HCT116 (cell line): ENCODE results near the gene OR10V1. TPM values are rescaled to one million over a fixed set of nuclear protein-coding genes. Genes with fewer than 3 reads are reported as not detected.

Experiments
- ATAC-seq: fragments of 200-7000 bp; cut with Tn5 transposase; 2 replicates; pipeline ENCODE4 v1.9.1; 2020; ENCODE audit warnings: mild to moderate bottlenecking, moderate library complexity
- BruUV-seq: library from RNA; stranded (reverse); fragments of 400-500 nt; replicated peaks from 2 replicates; lab custom pipeline; 2021; lab: Mats Ljungman, UMichigan
- CTCF ChIA-PET: fragments of 300-600 bp; sonication (Branson Sonifier 250); formaldehyde crosslinking; loops from one replicate; lab custom pipeline; 2021; ENCODE audit warnings: antibody characterized with exemption; lab: Charles Lee
- POLR2A ChIA-PET: fragments of 300-600, 350-600 bp; sonication (Branson Sonifier 250); formaldehyde crosslinking; loops from one replicate; lab custom pipeline; 2021; ENCODE audit warnings: antibody characterized with exemption; lab: Charles Lee
- RAD21 ChIA-PET, 2 experiments: fragments of 300-600 bp; sonication (Branson Sonifier 250); formaldehyde crosslinking; loops; one replicate each; lab custom pipeline; 2023; ENCODE audit warnings: low total read pairs in 2 of 2; ENCODE audit not compliant: uncharacterized antibody in 2 of 2, unreplicated experiment in 2 of 2, low non-redundant PET in 1 of 2; lab: Charles Lee
- DNase-seq: peaks from one replicate; pipeline ENCODE4 v3.0.0-alpha.2; 2010; ENCODE audit warnings: low read depth, low spot score
- H2AFZ ChIP-seq: fragments of 200-600 bp; shearing (Covaris generic), sonication (generic); 2 replicates; pipeline ENCODE4 v1.6.1; 2017; ENCODE audit warnings: low read depth, mixed run types, mixed read lengths, antibody characterized with exemption, low read length; ENCODE audit not compliant: poor library complexity, severe bottlenecking
- H3K27ac ChIP-seq: 2 replicates; pipeline ENCODE4 v1.5.1; 2012; ENCODE audit warnings: low read depth, low read length
- H3K27me3 ChIP-seq: fragments of 200-600 bp; sonication (generic); 2 replicates; pipeline ENCODE4 v1.6.1; 2016; ENCODE audit warnings: mixed run types, low read length, mixed read lengths; ENCODE audit not compliant: insufficient read depth
- H3K36me3 ChIP-seq, 2 experiments: fragments of 200-500 bp in 1 of 2; fragments of 200-600 bp in 1 of 2; sonication (Bioruptor generic) in 1 of 2; sonication (generic) in 1 of 2; 2 replicates each; pipeline versions ENCODE4 v1.5.1 to v1.6.1; 2014 to 2016; ENCODE audit warnings: low read length in 2 of 2, inconsistent platforms in 1 of 2, mixed read lengths in 1 of 2, mixed run types in 1 of 2; ENCODE audit not compliant: insufficient read depth in 2 of 2, control insufficient read depth in 1 of 2
- H3K4me1 ChIP-seq, 2 experiments: fragments of 200-600 bp in 1 of 2; sonication (generic) in 1 of 2; 2 replicates each; pipeline versions ENCODE4 v1.5.1 to v1.6.1; 2012 to 2017; ENCODE audit warnings: low read length in 2 of 2, inconsistent platforms in 1 of 2, mild to moderate bottlenecking in 1 of 2, mixed read lengths in 1 of 2, mixed run types in 1 of 2, moderate library complexity in 1 of 2; ENCODE audit not compliant: insufficient read depth in 2 of 2, control insufficient read depth in 1 of 2
- H3K4me2 ChIP-seq: fragments of 200-600 bp; sonication (generic); 2 replicates; pipeline ENCODE4 v1.6.1; 2017; ENCODE audit warnings: mixed run types, low read length, mixed read lengths
- H3K4me3 ChIP-seq, 2 experiments: fragments of 200-600 bp in 1 of 2; sonication (generic) in 1 of 2; replicated peaks in 1 of 2; 2 replicates each; pipeline ENCODE4 v1.5.1; 2011 to 2016; ENCODE audit warnings: low read length in 2 of 2, control low read depth in 1 of 2, low read depth in 1 of 2, mild to moderate bottlenecking in 1 of 2, mixed read lengths in 1 of 2, mixed run types in 1 of 2
- H3K79me2 ChIP-seq: fragments of 200-600 bp; sonication (generic); 2 replicates; pipeline ENCODE4 v1.6.1; 2017; ENCODE audit warnings: mild to moderate bottlenecking, mixed run types, low read length, moderate library complexity, mixed read lengths; ENCODE audit not compliant: insufficient read depth
- H3K9ac ChIP-seq: fragments of 200-600 bp; sonication (generic); 2 replicates; pipeline ENCODE4 v1.6.1; 2016; ENCODE audit warnings: low read length, mixed read lengths
- H3K9me2 ChIP-seq: fragments of 200-600 bp; sonication (generic), shearing (Covaris generic); 2 replicates; pipeline ENCODE4 v1.6.1; 2017; ENCODE audit warnings: mixed run types, mild to moderate bottlenecking, moderate library complexity; ENCODE audit not compliant: insufficient read depth
- H3K9me3 ChIP-seq, 2 experiments: fragments of 200-500 bp in 1 of 2; fragments of 200-600 bp in 1 of 2; sonication (Bioruptor generic) in 1 of 2; sonication (generic) in 1 of 2; 2 replicates each; pipeline ENCODE4 v1.6.1; 2014 to 2017; ENCODE audit warnings: low read length in 2 of 2, mixed read lengths in 2 of 2, inconsistent platforms in 1 of 2, low read depth in 1 of 2, mild to moderate bottlenecking in 1 of 2, mixed run types in 1 of 2, moderate library complexity in 1 of 2; ENCODE audit not compliant: control insufficient read depth in 1 of 2, insufficient read depth in 1 of 2
- H4K20me1 ChIP-seq: fragments of 200-600 bp; sonication (generic), shearing (Covaris generic); 2 replicates; pipeline ENCODE4 v1.6.1; 2017; ENCODE audit warnings: mixed run types, mild to moderate bottlenecking, moderate library complexity; ENCODE audit not compliant: insufficient read depth
- CBX3 ChIP-seq: IDR thresholded peaks from 2 replicates; pipeline ENCODE4 v1.6.1; 2012; ENCODE audit warnings: low read depth
- EGR1 ChIP-seq: IDR thresholded peaks from 2 replicates; pipeline ENCODE4 v1.6.1; 2012; ENCODE audit warnings: low read depth
- EZH2 ChIP-seq: fragments of 200-600 bp; sonication (generic); IDR thresholded peaks from 2 replicates; pipeline ENCODE4 v1.6.1; 2017; ENCODE audit warnings: antibody characterized with exemption, mixed run types
- EZH2phosphoT487 ChIP-seq: fragments of 200-600 bp; IDR thresholded peaks from 2 replicates; pipeline ENCODE4 v1.6.1; 2018; ENCODE audit warnings: antibody characterized with exemption, borderline replicate concordance
- FOSL1 ChIP-seq: IDR thresholded peaks from 2 replicates; pipeline ENCODE4 v1.6.1; 2012; ENCODE audit warnings: low read depth
- RAD21 ChIP-seq: IDR thresholded peaks from 2 replicates; pipeline ENCODE4 v1.6.1; 2012; ENCODE audit warnings: low read depth, mild to moderate bottlenecking
- SIN3A ChIP-seq: IDR thresholded peaks from 2 replicates; pipeline ENCODE4 v1.6.1; 2012; ENCODE audit warnings: low read depth
- TCF7L2 ChIP-seq: IDR thresholded peaks from 2 replicates; pipeline ENCODE4 v1.7.0; 2011; ENCODE audit warnings: borderline replicate concordance, inconsistent platforms; ENCODE audit not compliant: insufficient read depth, insufficient read length; ENCODE audit errors: extremely low read depth
- intact Hi-C: fragments of 100-400 bp; cut with micrococcal nuclease; formaldehyde crosslinking; loops from 2 replicates; pipeline ENCODE4 v1.10.0; 2022
- total RNA-seq: library from RNA; stranded (reverse); gene quantifications from one replicate; pipeline ENCODE4 v1.2.1, GENCODE V29; 2021; ENCODE audit not compliant: unreplicated experiment
- TF ChIP-seq, protein P1 (sequence below): IDR thresholded peaks from 2 replicates; pipeline ENCODE4 v1.6.1; 2012

Gene OR10V1
- total RNA-seq, 1 experiment from 2014 or later, result not detected

DNA sequence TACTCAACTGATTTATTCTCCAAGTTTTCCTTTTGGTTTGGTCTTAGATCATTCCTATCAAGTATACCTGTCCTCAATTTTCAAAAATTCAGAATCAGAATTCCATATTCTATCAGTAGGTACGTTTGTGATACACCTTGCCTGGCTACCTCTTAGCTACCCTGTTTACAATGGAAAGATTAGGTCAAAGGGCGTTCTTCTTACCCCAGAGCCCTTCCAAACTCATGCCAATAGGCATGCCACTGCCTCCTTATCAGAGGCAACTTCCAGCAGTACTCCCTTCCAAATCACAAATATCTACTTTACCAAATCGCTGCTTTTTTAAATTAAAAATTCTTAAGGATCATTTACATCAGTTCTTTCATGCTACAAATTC, 45.8 kb downstream of the OR10V1 start:
- no peak for TF ChIP-seq RAD21
- TF ChIP-seq SIN3A, result 0 out of 2 replicates have a peak, but pooled peaks have one; percentile 33
- TF ChIP-seq CBX3, result no peak
- TF ChIP-seq EZH2, result no peak
- TF ChIP-seq TCF7L2, result no peak
- no peak for TF ChIP-seq EGR1
- Histone ChIP-seq H3K79me2 (peaks cover 57% of the 10 kb centered on the region), H3K4me1 (peaks cover 13 to 23% of the 10 kb centered on the region in 2 experiments; a peak in 3 of 4 replicates), H3K9me2 (no peaks in the 10 kb centered on the region), H3K36me3 (peaks cover 12 to 29% of the 10 kb centered on the region in 2 experiments), H3K4me3 (peak overlapping the region; percentile 78 to 90), H3K27ac (no peak overlapping the region), H4K20me1 (peaks cover 6% of the 10 kb centered on the region; the same call in 1 of the 2 replicates), H3K9ac (peak overlapping the region; percentile 83), H2AFZ (no peak overlapping the region), H3K27me3 (no peaks in the 10 kb centered on the region), H3K4me2 (peak overlapping the region; percentile 87), H3K9me3 (no peaks in the 10 kb centered on the region)
- POLR2A ChIA-PET, result no interaction called here
- intact Hi-C loops, result no loop called here
- ATAC-seq, result no peak
- no peak for DNase-seq
- BruUV-seq, result TSS peak; percentile 59
- CTCF ChIA-PET, result no interaction called here
- RAD21 ChIA-PET, result no interaction called here

DNA sequence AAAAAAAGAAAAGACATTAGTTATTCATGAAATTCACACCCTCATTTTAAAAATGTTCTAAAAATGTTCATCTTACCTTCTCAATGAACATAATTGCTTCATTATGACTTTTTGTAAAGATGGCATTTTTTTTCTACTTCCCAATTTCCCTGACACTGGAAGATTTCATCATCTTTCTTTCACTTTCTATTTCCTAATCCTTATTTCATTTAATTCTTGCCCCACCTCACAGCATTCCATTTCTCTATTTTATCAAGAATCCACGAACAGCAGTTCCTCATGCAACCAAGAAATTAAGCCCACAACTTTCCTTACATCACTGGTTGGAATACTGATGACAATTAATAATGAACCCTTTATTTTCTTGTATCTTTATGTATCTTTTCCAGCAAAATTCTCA, 46.7 kb downstream of the OR10V1 start:
- ChIA-PET POLR2A (no interaction called here), RAD21 (no interaction called here), CTCF (no interaction called here)
- Histone ChIP-seq H3K9ac (no peak overlapping the region), H3K4me2 (peak overlapping the region; percentile 87; the same call in 1 of the 2 replicates), H3K36me3 (peaks cover 12 to 34% of the 10 kb centered on the region in 2 experiments), H3K9me3 (no peaks in the 10 kb centered on the region), H3K27ac (no peak overlapping the region), H3K9me2 (no peaks in the 10 kb centered on the region), H4K20me1 (peaks cover 6% of the 10 kb centered on the region; the same call in 1 of the 2 replicates), H2AFZ (no peak overlapping the region), H3K4me3 (no peak overlapping the region; a peak in 1 of 4 replicates), H3K79me2 (peaks cover 65% of the 10 kb centered on the region), H3K4me1 (peaks cover 13 to 23% of the 10 kb centered on the region in 2 experiments; a peak in 3 of 4 replicates), H3K27me3 (no peaks in the 10 kb centered on the region)
- no peak for DNase-seq
- TF ChIP-seq TCF7L2 (no peak), FOSL1 (no peak), EZH2phosphoT487 (no peak)
- TF ChIP-seq, protein P1, sequence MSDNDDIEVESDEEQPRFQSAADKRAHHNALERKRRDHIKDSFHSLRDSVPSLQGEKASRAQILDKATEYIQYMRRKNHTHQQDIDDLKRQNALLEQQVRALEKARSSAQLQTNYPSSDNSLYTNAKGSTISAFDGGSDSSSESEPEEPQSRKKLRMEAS, result no peak
- no peak for ATAC-seq
- no TSS peak for BruUV-seq
- intact Hi-C loops, result no loop called here

Other genes with a start within 250 kb of the OR10V1 start
- gene OR4D10, start 240.5 kb downstream of the OR10V1 start, total RNA-seq, result not detected
- not detected for gene OR4D11, start 210.3 kb downstream of the OR10V1 start, total RNA-seq
- gene OR4D9, start 202.3 kb downstream of the OR10V1 start, total RNA-seq, result not detected
- gene OSBP, start 98.1 kb downstream of the OR10V1 start, total RNA-seq, result 43.8 TPM
- gene PATL1, start 44.8 kb downstream of the OR10V1 start, total RNA-seq, result 37.6 TPM
- 20.4 TPM for gene STX3, start 41.5 kb upstream of the OR10V1 start, total RNA-seq
- 61.0 TPM for gene MRPL16, start 96.9 kb upstream of the OR10V1 start, total RNA-seq
- not detected for gene CBLIF, start 131.7 kb upstream of the OR10V1 start, total RNA-seq
- gene TCN1, start 152.6 kb upstream of the OR10V1 start, total RNA-seq, result 1.7 TPM
- gene OOSP3, start 164.9 kb upstream of the OR10V1 start, total RNA-seq, result not detected
- not detected for gene OOSP1, start 224.6 kb upstream of the OR10V1 start, total RNA-seq